Adipocyte (in vitro differentiated cells): ENCODE data around the gene ETF1.
"Not testable (repeated sequence)": the region's sequence is repeated elsewhere in the genome, so short reads cannot be mapped to it uniquely, and the experiment has no call there.

Experiments
- DNase-seq: peaks from one replicate; pipeline ENCODE4 v3.0.0-alpha.2; 2015; ENCODE audit warnings: low read depth
- H3K27me3 ChIP-seq: replicated peaks from 2 replicates; pipeline ENCODE4 v1.7.0; 2013; ENCODE audit warnings: mild to moderate bottlenecking, low read length, moderate library complexity; ENCODE audit not compliant: control insufficient read depth, insufficient read depth
- H3K36me3 ChIP-seq: 2 replicates; pipeline ENCODE4 v1.7.0; 2013; ENCODE audit warnings: low read length, mild to moderate bottlenecking, moderate library complexity; ENCODE audit not compliant: control insufficient read depth, insufficient read depth, severe bottlenecking
- H3K4me1 ChIP-seq: 2 replicates; pipeline ENCODE4 v1.7.0; 2013; ENCODE audit warnings: mild to moderate bottlenecking, low read length, moderate library complexity; ENCODE audit not compliant: control insufficient read depth, insufficient read depth
- H3K4me3 ChIP-seq: 2 replicates; pipeline ENCODE4 v1.7.0; 2013; ENCODE audit warnings: mild to moderate bottlenecking, low read length, moderate library complexity
- H3K9ac ChIP-seq: 2 replicates; pipeline ENCODE4 v1.7.0; 2013; ENCODE audit warnings: mild to moderate bottlenecking, low read length, moderate library complexity
- H3K9me3 ChIP-seq: 2 replicates; pipeline ENCODE4 v1.7.0; 2013; ENCODE audit warnings: mild to moderate bottlenecking, low read length, moderate library complexity; ENCODE audit not compliant: control insufficient read depth

Gene ETF1

DNA sequence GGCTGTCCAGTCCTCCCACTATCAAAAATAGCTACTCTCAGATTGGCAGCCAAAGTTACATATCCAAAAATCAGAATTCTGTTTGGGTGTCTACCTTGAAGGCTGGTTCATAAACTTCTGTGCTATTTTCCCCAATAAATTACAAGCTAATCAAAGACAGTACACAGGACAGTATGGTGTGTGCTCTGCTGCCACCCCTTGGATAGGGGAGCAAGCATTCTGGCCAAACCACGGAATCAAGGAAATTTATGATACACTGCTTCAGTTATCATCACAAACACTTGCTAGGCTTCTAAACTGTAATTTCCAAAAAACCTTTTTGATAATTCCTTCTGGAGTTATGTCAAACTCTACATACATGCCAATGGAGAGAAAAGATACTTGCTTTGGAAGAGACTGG, 15.9 kb downstream of the ETF1 start:
- Histone ChIP-seq H3K9me3 (no peaks in the 10 kb centered on the region), H3K4me3 (no peak overlapping the region), H3K9ac (no peak overlapping the region), H3K27me3 (no peaks in the 10 kb centered on the region), H3K36me3 (peaks cover 19% of the 10 kb centered on the region), H3K4me1 (peaks cover 21% of the 10 kb centered on the region)
- DNase-seq = no peak

GRCh38 chr5:138523406-138523805, 19.6 kb downstream of the ETF1 start:
- H3K36me3 ChIP-seq = peaks cover 8% of the 10 kb centered on the region
- H3K9me3 ChIP-seq = no peaks in the 10 kb centered on the region
- H3K4me1 ChIP-seq = peaks cover 25% of the 10 kb centered on the region
- DNase-seq = peak; percentile 54
- no peak overlapping the region for H3K9ac ChIP-seq
- no peak overlapping the region for H3K4me3 ChIP-seq
- no peaks in the 10 kb centered on the region for H3K27me3 ChIP-seq

DNA sequence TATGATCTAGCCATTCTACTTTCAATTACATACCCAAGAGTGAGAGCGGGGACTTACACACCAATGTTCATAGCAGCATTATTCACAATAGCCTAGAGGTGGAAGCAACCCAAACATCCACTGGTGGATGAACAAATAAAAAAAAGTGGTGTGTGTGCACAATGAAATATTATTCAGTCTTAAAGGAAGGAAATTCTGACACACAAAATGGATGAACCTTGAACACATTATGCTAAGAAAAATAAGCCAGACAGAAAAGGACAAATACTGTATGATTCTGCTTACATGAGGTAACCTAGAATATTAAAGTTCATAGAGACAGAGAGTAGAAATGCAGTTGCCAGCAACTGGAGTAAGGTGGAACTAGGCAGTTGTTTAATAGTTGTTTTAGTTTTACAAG, 22.1 kb downstream of the ETF1 start:
- no peak overlapping the region for H3K4me3 ChIP-seq
- peaks cover 11% of the 10 kb centered on the region for H3K4me1 ChIP-seq
- H3K27me3 ChIP-seq = no peaks in the 10 kb centered on the region
- DNase-seq = no peak
- H3K9me3 ChIP-seq = no peaks in the 10 kb centered on the region
- H3K36me3 ChIP-seq = peaks cover 28% of the 10 kb centered on the region
- no peak overlapping the region for H3K9ac ChIP-seq

GRCh38 chr5:138517437-138517836, 25.6 kb downstream of the ETF1 start:
- no peak overlapping the region for H3K9ac ChIP-seq
- H3K36me3 ChIP-seq = peaks cover 63% of the 10 kb centered on the region
- H3K9me3 ChIP-seq = no peaks in the 10 kb centered on the region
- no peaks in the 10 kb centered on the region for H3K27me3 ChIP-seq
- DNase-seq = no peak
- no peak overlapping the region for H3K4me3 ChIP-seq
- peaks cover 6% of the 10 kb centered on the region for H3K4me1 ChIP-seq

- Histone ChIP-seq H3K9me3 (no peaks in the 10 kb centered on the region), H3K9ac (no peak overlapping the region), H3K36me3 (peaks cover 78% of the 10 kb centered on the region), H3K4me1 (peaks cover 6% of the 10 kb centered on the region), H3K27me3 (no peaks in the 10 kb centered on the region), H3K4me3 (no peak overlapping the region)
- DNase-seq = no peak
Observed at GRCh38 chr5:138515556-138516245, 27.3 kb downstream of the ETF1 start.

- Histone ChIP-seq H3K4me1 (peaks cover 2% of the 10 kb centered on the region), H3K9ac (no peak overlapping the region), H3K36me3 (peaks cover 93% of the 10 kb centered on the region), H3K4me3 (no peak overlapping the region), H3K27me3 (no peaks in the 10 kb centered on the region), H3K9me3 (no peaks in the 10 kb centered on the region)
- no peak for DNase-seq
Observed at GRCh38 chr5:138514021-138514420, 29.0 kb downstream of the ETF1 start.

DNA sequence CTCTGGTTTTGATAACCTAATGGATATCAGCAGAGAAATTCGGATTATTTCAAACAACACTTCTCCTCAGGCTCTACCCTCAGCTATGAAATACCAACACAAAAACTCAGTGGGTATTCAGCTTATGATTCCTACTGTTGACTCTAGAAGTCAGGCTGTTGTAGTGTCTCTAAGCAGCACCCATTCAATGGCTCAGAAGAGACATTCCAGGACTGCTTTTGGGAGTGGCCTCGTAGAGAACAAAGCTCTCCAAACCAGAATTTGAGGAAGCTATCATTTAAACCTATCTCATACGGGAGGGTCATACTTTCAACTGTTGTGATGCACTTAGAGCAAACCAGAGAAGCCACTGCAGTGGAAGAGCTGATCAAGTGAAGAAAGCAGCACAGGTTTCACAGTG, 34.1 kb downstream of the ETF1 start:
- Histone ChIP-seq H3K4me3 (no peak overlapping the region), H3K36me3 (peaks cover 73% of the 10 kb centered on the region), H3K27me3 (no peaks in the 10 kb centered on the region)

DNA sequence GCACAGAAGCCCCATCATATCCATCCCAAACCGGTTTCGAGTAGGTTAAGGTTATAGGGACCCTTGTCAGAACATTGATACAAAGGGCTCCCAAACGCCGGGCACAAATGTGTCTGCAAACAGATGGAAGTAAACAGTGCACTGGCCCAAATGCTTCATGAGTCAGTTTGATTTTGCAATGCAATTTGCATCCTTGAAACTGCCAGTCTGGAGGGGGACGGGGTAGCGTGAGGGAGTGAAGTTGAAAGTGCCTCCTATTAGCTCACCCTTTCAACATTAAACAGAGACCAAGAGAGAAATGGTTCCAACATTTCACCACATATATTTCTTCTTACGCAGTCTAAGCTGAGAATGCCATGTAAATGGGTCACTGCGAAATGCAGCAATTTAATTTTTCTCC, 35.6 kb downstream of the ETF1 start:
- H3K9ac ChIP-seq, H3K9me3 ChIP-seq, H3K27me3 ChIP-seq, H3K4me3 ChIP-seq: not testable (repeated sequence)
- peaks cover 30% of the 10 kb centered on the region for H3K4me1 ChIP-seq
- peaks cover 58% of the 10 kb centered on the region for H3K36me3 ChIP-seq
- peak; percentile 85 for DNase-seq

More for the DNA sequence above, 34.1 kb downstream of the ETF1 start:
- H3K9ac ChIP-seq = no peak overlapping the region
- H3K9me3 ChIP-seq = no peaks in the 10 kb centered on the region
- DNase-seq = no peak
- H3K4me1 ChIP-seq = peaks cover 30% of the 10 kb centered on the region

GRCh38 chr5:138506370-138507306, 36.4 kb downstream of the ETF1 start:
- Histone ChIP-seq H3K9ac (no peak overlapping the region), H3K9me3 (no peaks in the 10 kb centered on the region), H3K4me1 (peaks cover 30% of the 10 kb centered on the region), H3K4me3 (no peak overlapping the region), H3K36me3 (peaks cover 51% of the 10 kb centered on the region), H3K27me3 (no peaks in the 10 kb centered on the region)
- no peak for DNase-seq

DNA sequence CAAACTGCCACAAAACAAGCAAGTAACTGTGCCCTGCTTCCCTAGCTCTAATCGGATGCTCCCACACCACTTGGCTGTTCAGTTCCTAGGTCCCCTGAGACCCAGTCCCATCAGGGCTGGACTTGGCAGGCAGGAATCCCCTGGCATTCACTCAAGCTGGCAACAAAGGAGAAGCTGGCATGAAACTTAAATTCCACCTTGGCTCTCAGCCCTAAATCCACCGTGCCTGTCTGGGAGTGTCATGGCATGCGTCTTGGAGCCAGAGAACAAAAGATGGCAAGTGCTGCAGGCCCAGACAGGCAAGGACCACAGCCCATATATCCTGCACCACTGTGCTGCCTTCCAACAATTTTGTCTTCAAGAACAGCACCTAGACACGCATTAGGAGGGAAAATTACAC, 38.2 kb downstream of the ETF1 start:
- no peaks in the 10 kb centered on the region for H3K9me3 ChIP-seq
- H3K9ac ChIP-seq = no peak overlapping the region
- H3K36me3 ChIP-seq = peaks cover 33% of the 10 kb centered on the region
- H3K27me3 ChIP-seq = no peaks in the 10 kb centered on the region
- H3K4me3 ChIP-seq = no peak overlapping the region
- peak; percentile 40 for DNase-seq
- H3K4me1 ChIP-seq = peaks cover 30% of the 10 kb centered on the region

GRCh38 chr5:138503487-138504270, 39.4 kb downstream of the ETF1 start:
- no peak overlapping the region for H3K9ac ChIP-seq
- no peak overlapping the region for H3K4me3 ChIP-seq
- no peaks in the 10 kb centered on the region for H3K27me3 ChIP-seq
- peaks cover 30% of the 10 kb centered on the region for H3K4me1 ChIP-seq
- peak; percentile 86 for DNase-seq
- peaks cover 24% of the 10 kb centered on the region for H3K36me3 ChIP-seq
- H3K9me3 ChIP-seq = no peaks in the 10 kb centered on the region
